HepG2 (cell line): ENCODE results near the gene SERHL2. TPM values are rescaled to one million over a fixed set of nuclear protein-coding genes. Genes with fewer than 3 reads are reported as not detected.
A peak's percentile ranks its signal among the peaks of the same experiment; 100 is the strongest.

Experiments
- EEA1 ChIP-seq: sonication (generic); formaldehyde crosslinking; IDR thresholded peaks from 2 replicates; pipeline ENCODE4 v1.5.1; 2020; ENCODE audit warnings: mild to moderate bottlenecking, missing genetic modification reagents, borderline replicate concordance
- ISL2 ChIP-seq: sonication (generic); formaldehyde crosslinking; IDR thresholded peaks from 2 replicates; pipeline ENCODE4 v1.5.0; 2020; ENCODE audit warnings: missing genetic modification reagents
- MAZ ChIP-seq, 2 experiments: sonication (generic) in 1 of 2; formaldehyde crosslinking in 1 of 2; IDR thresholded peaks; 2 replicates each; pipeline versions ENCODE4 v1.5.0 to v1.6.1; 2012 to 2020; ENCODE audit warnings: low read depth in 2 of 2, mild to moderate bottlenecking in 2 of 2, borderline replicate concordance in 1 of 2, improper control_type of control experiment in 1 of 2, low read length in 1 of 2, missing genetic modification reagents in 1 of 2, moderate library complexity in 1 of 2
- MED8 ChIP-seq: sonication (generic); formaldehyde crosslinking; IDR thresholded peaks from 2 replicates; pipeline ENCODE4 v1.8.1; 2023; ENCODE audit warnings: mild to moderate bottlenecking, missing genetic modification reagents; ENCODE audit not compliant: insufficient replicate concordance
- TCF7 ChIP-seq: sonication (generic); IDR thresholded peaks from 2 replicates; pipeline ENCODE4 v1.6.1; 2016; ENCODE audit warnings: antibody characterized with exemption, low read depth
- TRIM24 ChIP-seq: sonication (generic); formaldehyde crosslinking; IDR thresholded peaks from 2 replicates; pipeline ENCODE4 v1.8.0; 2022; ENCODE audit warnings: mild to moderate bottlenecking, missing genetic modification reagents
- ZBTB4 ChIP-seq: sonication (generic); formaldehyde crosslinking; IDR thresholded peaks from 2 replicates; pipeline ENCODE4 v1.4.0; 2020; ENCODE audit warnings: missing genetic modification reagents, mild to moderate bottlenecking, borderline replicate concordance
- ZHX2 ChIP-seq, 2 experiments: sonication (generic) in 1 of 2; formaldehyde crosslinking in 1 of 2; IDR thresholded peaks; 2 replicates each; pipeline versions ENCODE4 v1.6.1 to v1.9.0; 2014 to 2022; ENCODE audit warnings: antibody characterized with exemption in 1 of 2, borderline replicate concordance in 1 of 2, inconsistent platforms in 1 of 2, low read depth in 1 of 2, missing genetic modification reagents in 1 of 2
- ZNF292 ChIP-seq: sonication (generic); formaldehyde crosslinking; IDR thresholded peaks from 2 replicates; pipeline ENCODE4 v1.8.1; 2022; ENCODE audit warnings: mild to moderate bottlenecking, low read depth, missing genetic modification reagents, borderline replicate concordance
- ZSCAN30 ChIP-seq: sonication (generic); formaldehyde crosslinking; IDR thresholded peaks from 2 replicates; pipeline ENCODE4 v1.5.0; 2020; ENCODE audit warnings: mild to moderate bottlenecking, missing genetic modification reagents
- polyA plus RNA-seq, 8 experiments: library from polyadenylated mRNA; depleted of rRNA in 3 of 8; stranded (reverse) in 7 of 8; unstranded in 1 of 8; fragments of >200 nt; fragmentation: Illumina TruSeq in 4 of 8; extraction: Trizol in 4 of 8; gene quantifications; 2 replicates each; pipeline versions ENCODE4 v1.2.1 to v1.2.3, GENCODE V29; 2011 to 2016; ENCODE audit warnings: low read depth in 4 of 8, missing spikeins in 1 of 8, mixed read lengths in 1 of 8; ENCODE audit not compliant: insufficient read depth in 1 of 8
- total RNA-seq, 5 experiments: library from RNA; depleted of rRNA; stranded (reverse); fragments of >200 nt; fragmentation: Illumina TruSeq; extraction: Trizol; gene quantifications; 2 replicates each; pipeline ENCODE4 v1.2.3, GENCODE V29; 2016; ENCODE audit warnings: low read depth in 1 of 5
- TF ChIP-seq, protein P1 (sequence below): sonication (generic); formaldehyde crosslinking; IDR thresholded peaks from 2 replicates; pipeline ENCODE4 v1.5.0; 2020; ENCODE audit warnings: missing genetic modification reagents, mild to moderate bottlenecking, borderline replicate concordance
- TF ChIP-seq, protein P2 (sequence below): sonication (generic); formaldehyde crosslinking; IDR thresholded peaks from 2 replicates; pipeline ENCODE4 v1.4.0; 2020; ENCODE audit warnings: missing genetic modification reagents

SERHL2 gene
- total and polyA plus RNA-seq, 2 of the 13 experiments (the other 11 are each of a cell fraction or from before 2014, with no cell fraction given), result 1.0 to 1.8 TPM

DNA sequence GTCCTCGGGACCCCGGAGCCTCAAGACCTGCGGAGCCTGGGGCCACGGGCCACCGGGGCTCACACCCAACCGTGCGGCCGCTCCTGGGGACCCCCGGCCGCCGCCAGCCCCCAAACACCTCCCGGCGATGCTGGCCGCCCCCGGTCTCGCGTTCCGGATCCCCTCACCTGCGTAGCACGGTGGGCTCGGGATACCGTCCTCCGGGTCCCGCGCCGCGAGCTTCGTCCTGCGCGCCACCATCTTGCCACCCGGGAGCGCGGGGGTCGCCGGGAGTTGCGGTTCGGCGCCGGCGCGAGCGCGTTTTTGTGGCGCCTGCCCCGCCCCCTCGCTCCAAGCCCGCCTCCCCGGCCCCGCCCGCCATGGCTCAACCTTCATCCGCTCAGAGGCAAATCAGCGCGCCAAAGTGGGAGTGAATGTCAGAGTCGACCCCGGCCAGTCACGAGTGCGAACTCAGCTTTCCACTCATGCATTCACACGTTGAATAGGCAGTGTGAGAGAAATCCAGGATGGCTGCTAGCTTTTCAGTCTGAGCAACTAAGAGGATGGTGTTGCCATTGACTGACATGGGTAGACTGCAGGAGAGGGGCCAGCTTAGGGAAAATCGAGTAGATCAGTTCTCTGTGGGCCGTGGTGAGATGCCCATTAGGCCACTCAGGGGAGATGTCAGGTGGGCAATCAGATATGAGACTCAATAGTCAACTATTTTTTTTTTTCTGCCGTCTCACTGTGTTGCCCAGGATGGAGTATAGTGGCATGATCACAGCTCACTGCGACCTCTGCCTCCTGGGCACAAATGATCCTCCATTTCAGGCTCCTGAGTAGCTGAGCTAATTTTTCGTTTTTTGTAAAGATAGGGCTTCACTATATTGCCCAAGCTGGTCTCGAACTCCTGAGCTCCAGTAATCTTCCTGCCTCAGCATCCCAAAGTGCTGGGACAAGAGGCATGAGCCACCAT is 28.3 kb downstream of the SERHL2 start (continued):
- peak; percentile 44; the same call in 1 of the 2 replicates for TF ChIP-seq ZHX2 (IDR thresholded peaks at IDR 0.05; ENCODE audit: low read depth)
- TF ChIP-seq ZHX2 (CRISPR knock-in tag; IDR thresholded peaks at IDR 0.05; ENCODE audit: borderline replicate concordance), result no peak
- no peak for TF ChIP-seq MED8 (CRISPR knock-in tag)
- no peak for TF ChIP-seq ISL2
- no peak for TF ChIP-seq TCF7
- TF ChIP-seq TRIM24 (CRISPR knock-in tag), result no peak
- TF ChIP-seq, protein P1, sequence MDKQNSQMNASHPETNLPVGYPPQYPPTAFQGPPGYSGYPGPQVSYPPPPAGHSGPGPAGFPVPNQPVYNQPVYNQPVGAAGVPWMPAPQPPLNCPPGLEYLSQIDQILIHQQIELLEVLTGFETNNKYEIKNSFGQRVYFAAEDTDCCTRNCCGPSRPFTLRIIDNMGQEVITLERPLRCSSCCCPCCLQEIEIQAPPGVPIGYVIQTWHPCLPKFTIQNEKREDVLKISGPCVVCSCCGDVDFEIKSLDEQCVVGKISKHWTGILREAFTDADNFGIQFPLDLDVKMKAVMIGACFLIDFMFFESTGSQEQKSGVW (CRISPR knock-in tag), result no peak
- TF ChIP-seq EEA1 (CRISPR knock-in tag), result no peak
- no peak for TF ChIP-seq ZBTB4 (CRISPR knock-in tag)
- no peak for TF ChIP-seq ZNF292
- no peak for TF ChIP-seq MAZ (IDR thresholded peaks at IDR 0.05; ENCODE audit: borderline replicate concordance, low read depth, low read length)
- no peak for TF ChIP-seq MAZ (CRISPR knock-in tag; IDR thresholded peaks at IDR 0.05; ENCODE audit: low read depth)
- TF ChIP-seq, protein P2, sequence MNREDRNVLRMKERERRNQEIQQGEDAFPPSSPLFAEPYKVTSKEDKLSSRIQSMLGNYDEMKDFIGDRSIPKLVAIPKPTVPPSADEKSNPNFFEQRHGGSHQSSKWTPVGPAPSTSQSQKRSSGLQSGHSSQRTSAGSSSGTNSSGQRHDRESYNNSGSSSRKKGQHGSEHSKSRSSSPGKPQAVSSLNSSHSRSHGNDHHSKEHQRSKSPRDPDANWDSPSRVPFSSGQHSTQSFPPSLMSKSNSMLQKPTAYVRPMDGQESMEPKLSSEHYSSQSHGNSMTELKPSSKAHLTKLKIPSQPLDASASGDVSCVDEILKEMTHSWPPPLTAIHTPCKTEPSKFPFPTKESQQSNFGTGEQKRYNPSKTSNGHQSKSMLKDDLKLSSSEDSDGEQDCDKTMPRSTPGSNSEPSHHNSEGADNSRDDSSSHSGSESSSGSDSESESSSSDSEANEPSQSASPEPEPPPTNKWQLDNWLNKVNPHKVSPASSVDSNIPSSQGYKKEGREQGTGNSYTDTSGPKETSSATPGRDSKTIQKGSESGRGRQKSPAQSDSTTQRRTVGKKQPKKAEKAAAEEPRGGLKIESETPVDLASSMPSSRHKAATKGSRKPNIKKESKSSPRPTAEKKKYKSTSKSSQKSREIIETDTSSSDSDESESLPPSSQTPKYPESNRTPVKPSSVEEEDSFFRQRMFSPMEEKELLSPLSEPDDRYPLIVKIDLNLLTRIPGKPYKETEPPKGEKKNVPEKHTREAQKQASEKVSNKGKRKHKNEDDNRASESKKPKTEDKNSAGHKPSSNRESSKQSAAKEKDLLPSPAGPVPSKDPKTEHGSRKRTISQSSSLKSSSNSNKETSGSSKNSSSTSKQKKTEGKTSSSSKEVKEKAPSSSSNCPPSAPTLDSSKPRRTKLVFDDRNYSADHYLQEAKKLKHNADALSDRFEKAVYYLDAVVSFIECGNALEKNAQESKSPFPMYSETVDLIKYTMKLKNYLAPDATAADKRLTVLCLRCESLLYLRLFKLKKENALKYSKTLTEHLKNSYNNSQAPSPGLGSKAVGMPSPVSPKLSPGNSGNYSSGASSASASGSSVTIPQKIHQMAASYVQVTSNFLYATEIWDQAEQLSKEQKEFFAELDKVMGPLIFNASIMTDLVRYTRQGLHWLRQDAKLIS (CRISPR knock-in tag), result no peak
- TF ChIP-seq ZSCAN30 (CRISPR knock-in tag), result no peak
